ENCODE data around the gene PLA2G7.

PLA2G7 gene

GRCh38 chr6:46734867-46735719, at the start of gene PLA2G7 (continued):
- TF ChIP-seq ZNF214 (tag by site-specific recombination; IDR thresholded peaks at IDR 0.05; ENCODE audit: borderline replicate concordance) (no peak), ZNF202 (tag by site-specific recombination; IDR thresholded peaks at IDR 0.05; ENCODE audit: borderline replicate concordance) (no peak), ZNF670 (tag by site-specific recombination; IDR thresholded peaks at IDR 0.05; ENCODE audit: low read depth) (no peak), ZNF112 (tag by site-specific recombination; IDR thresholded peaks at IDR 0.05) (no peak), ZNF157 (tag by site-specific recombination; IDR thresholded peaks at IDR 0.05) (no peak), MYNN (tag by site-specific recombination; IDR thresholded peaks at IDR 0.05; ENCODE audit: borderline replicate concordance) (no peak), ZBTB8A (tag by site-specific recombination; IDR thresholded peaks at IDR 0.05) (peak; percentile 47; the same call in 1 of the 2 replicates), ZNF639 (tag by site-specific recombination; IDR thresholded peaks at IDR 0.05) (no peak), ZNF707 (tag by site-specific recombination; IDR thresholded peaks at IDR 0.05) (no peak), ZSCAN18 (tag by site-specific recombination; IDR thresholded peaks at IDR 0.05) (no peak), INSM2 (tag by site-specific recombination; IDR thresholded peaks at IDR 0.05) (no peak), PRDM2 (tag by site-specific recombination; IDR thresholded peaks at IDR 0.05; ENCODE audit: borderline replicate concordance) (no peak), ZNF776 (tag by site-specific recombination; IDR thresholded peaks at IDR 0.05; ENCODE audit: borderline replicate concordance) (no peak), ZNF473 (tag by site-specific recombination; IDR thresholded peaks at IDR 0.05) (no peak), SETDB1 (IDR thresholded peaks at IDR 0.05; ENCODE audit: insufficient read length, low read length) (no peak), TCF7L2 (IDR thresholded peaks at IDR 0.05; ENCODE audit: borderline replicate concordance, low read depth, low read length) (no peak), ZNF529 (tag by site-specific recombination; IDR thresholded peaks at IDR 0.05; ENCODE audit: insufficient replicate concordance) (no peak), GLIS2 (tag by site-specific recombination; IDR thresholded peaks at IDR 0.05) (peak; percentile 73; the same call in 1 of the 2 replicates), ZNF837 (tag by site-specific recombination; IDR thresholded peaks at IDR 0.05) (0 out of 2 replicates have a peak, but pooled peaks have one; percentile 49), PRDM1 (tag by site-specific recombination; IDR thresholded peaks at IDR 0.05) (no peak), ZSCAN30 (tag by site-specific recombination; IDR thresholded peaks at IDR 0.05) (peak; percentile 17; the same call in 1 of the 2 replicates)
- TF ChIP-seq, protein P1, sequence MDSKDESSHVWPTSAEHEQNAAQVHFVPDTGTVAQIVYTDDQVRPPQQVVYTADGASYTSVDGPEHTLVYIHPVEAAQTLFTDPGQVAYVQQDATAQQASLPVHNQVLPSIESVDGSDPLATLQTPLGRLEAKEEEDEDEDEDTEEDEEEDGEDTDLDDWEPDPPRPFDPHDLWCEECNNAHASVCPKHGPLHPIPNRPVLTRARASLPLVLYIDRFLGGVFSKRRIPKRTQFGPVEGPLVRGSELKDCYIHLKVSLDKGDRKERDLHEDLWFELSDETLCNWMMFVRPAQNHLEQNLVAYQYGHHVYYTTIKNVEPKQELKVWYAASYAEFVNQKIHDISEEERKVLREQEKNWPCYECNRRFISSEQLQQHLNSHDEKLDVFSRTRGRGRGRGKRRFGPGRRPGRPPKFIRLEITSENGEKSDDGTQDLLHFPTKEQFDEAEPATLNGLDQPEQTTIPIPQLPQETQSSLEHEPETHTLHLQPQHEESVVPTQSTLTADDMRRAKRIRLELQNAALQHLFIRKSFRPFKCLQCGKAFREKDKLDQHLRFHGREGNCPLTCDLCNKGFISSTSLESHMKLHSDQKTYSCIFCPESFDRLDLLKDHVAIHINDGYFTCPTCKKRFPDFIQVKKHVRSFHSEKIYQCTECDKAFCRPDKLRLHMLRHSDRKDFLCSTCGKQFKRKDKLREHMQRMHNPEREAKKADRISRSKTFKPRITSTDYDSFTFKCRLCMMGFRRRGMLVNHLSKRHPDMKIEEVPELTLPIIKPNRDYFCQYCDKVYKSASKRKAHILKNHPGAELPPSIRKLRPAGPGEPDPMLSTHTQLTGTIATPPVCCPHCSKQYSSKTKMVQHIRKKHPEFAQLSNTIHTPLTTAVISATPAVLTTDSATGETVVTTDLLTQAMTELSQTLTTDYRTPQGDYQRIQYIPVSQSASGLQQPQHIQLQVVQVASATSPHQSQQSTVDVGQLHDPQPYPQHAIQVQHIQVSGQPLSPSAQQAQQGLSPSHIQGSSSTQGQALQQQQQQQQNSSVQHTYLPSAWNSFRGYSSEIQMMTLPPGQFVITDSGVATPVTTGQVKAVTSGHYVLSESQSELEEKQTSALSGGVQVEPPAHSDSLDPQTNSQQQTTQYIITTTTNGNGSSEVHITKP (tag by site-specific recombination; IDR thresholded peaks at IDR 0.05), result no peak
- TF ChIP-seq, protein P2, sequence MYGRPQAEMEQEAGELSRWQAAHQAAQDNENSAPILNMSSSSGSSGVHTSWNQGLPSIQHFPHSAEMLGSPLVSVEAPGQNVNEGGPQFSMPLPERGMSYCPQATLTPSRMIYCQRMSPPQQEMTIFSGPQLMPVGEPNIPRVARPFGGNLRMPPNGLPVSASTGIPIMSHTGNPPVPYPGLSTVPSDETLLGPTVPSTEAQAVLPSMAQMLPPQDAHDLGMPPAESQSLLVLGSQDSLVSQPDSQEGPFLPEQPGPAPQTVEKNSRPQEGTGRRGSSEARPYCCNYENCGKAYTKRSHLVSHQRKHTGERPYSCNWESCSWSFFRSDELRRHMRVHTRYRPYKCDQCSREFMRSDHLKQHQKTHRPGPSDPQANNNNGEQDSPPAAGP (tag by site-specific recombination; IDR thresholded peaks at IDR 0.05), result peak; percentile 69; the same call in 1 of the 2 replicates
